ENCODE measurements around the gene MAP3K7CL. TPM values are rescaled to one million over a fixed set of nuclear protein-coding genes. Genes with fewer than 3 reads are reported as not detected.

Gene MAP3K7CL
- total RNA-seq, 1 donor from 2014 or later = 37.6 TPM

- no peaks in the 10 kb centered on the region for H3K9me3 ChIP-seq (ENCODE audit: control insufficient read depth in 3 of 3, low read length in 3 of 3)
- peaks cover 4 to 18% (median 13%) of the 10 kb centered on the region in 3 donors for H3K4me1 ChIP-seq (ENCODE audit: control insufficient read depth in 3 of 3, insufficient read depth in 3 of 3, low read length in 3 of 3)
- no peak overlapping the region for H3K4me3 ChIP-seq (ENCODE audit: low read length in 3 of 3)
Measured at GRCh38 chr21:29102791-29103257, 27.6 kb upstream of the MAP3K7CL start.

GRCh38 chr21:29104239-29104708, 26.2 kb upstream of the MAP3K7CL start:
- Histone ChIP-seq H3K36me3 (ENCODE audit: control insufficient read depth in 3 of 3, insufficient read depth in 3 of 3, low read length in 3 of 3) (no peaks in the 10 kb centered on the region), H3K9ac (ENCODE audit: low read depth in 1 of 3, low read length in 3 of 3) (peak overlapping the region in 1 of 3 donors; percentile 10), H3K4me3 (ENCODE audit: low read length in 3 of 3) (peak overlapping the region in 1 of 3 donors; percentile 15), H3K27ac (ENCODE audit: low read depth, low read length) (peak overlapping the region; percentile 42), H3K27me3 (ENCODE audit: control insufficient read depth in 3 of 3, insufficient read depth in 3 of 3, low read length in 3 of 3) (no peaks in the 10 kb centered on the region), H3K4me1 (ENCODE audit: control insufficient read depth in 3 of 3, insufficient read depth in 3 of 3, low read length in 3 of 3) (peaks cover 4 to 18% (median 13%) of the 10 kb centered on the region in 3 donors), H3K9me3 (ENCODE audit: control insufficient read depth in 3 of 3, low read length in 3 of 3) (no peaks in the 10 kb centered on the region)

More at GRCh38 chr21:29102791-29103257, 27.6 kb upstream of the MAP3K7CL start:
- H3K9ac ChIP-seq (ENCODE audit: low read depth in 1 of 3, low read length in 3 of 3) = no peak overlapping the region
- no peak overlapping the region for H3K27ac ChIP-seq (ENCODE audit: low read depth, low read length)
- no peaks in the 10 kb centered on the region for H3K36me3 ChIP-seq (ENCODE audit: control insufficient read depth in 3 of 3, insufficient read depth in 3 of 3, low read length in 3 of 3)
- no peaks in the 10 kb centered on the region for H3K27me3 ChIP-seq (ENCODE audit: control insufficient read depth in 3 of 3, insufficient read depth in 3 of 3, low read length in 3 of 3)

DNA sequence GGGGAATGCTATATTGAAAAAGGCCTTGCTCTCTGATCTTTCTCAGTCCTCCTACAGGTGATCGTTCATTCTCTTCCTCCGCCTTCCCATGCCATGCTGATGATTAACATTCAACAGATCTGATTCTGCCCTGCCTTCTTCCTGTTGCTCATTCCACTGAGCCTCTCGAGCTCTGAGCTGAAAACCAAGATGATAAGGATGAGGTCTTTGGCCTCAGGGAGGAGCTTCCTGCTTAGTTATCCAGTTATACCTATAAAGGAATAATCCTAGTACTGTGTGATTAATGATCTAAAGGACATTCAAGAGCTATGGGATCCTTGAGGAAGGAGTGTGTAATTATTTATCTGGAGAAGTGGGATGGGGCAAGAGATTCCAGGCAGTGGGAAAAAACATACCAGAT, 25.2 kb upstream of the MAP3K7CL start:
- Histone ChIP-seq H3K4me3 (ENCODE audit: low read length in 3 of 3) (no peak overlapping the region), H3K9ac (ENCODE audit: low read depth in 1 of 3, low read length in 3 of 3) (no peak overlapping the region), H3K4me1 (ENCODE audit: control insufficient read depth in 3 of 3, insufficient read depth in 3 of 3, low read length in 3 of 3) (peaks cover 4 to 18% (median 13%) of the 10 kb centered on the region in 3 donors), H3K27me3 (ENCODE audit: control insufficient read depth in 3 of 3, insufficient read depth in 3 of 3, low read length in 3 of 3) (no peaks in the 10 kb centered on the region), H3K27ac (ENCODE audit: low read depth, low read length) (no peak overlapping the region), H3K36me3 (ENCODE audit: control insufficient read depth in 3 of 3, insufficient read depth in 3 of 3, low read length in 3 of 3) (no peaks in the 10 kb centered on the region), H3K9me3 (ENCODE audit: control insufficient read depth in 3 of 3, low read length in 3 of 3) (no peaks in the 10 kb centered on the region)

- H3K36me3 ChIP-seq (ENCODE audit: control insufficient read depth in 3 of 3, insufficient read depth in 3 of 3, low read length in 3 of 3) = no peaks in the 10 kb centered on the region
- no peak overlapping the region for H3K27ac ChIP-seq (ENCODE audit: low read depth, low read length)
Measured at GRCh38 chr21:29114765-29115500, 15.5 kb upstream of the MAP3K7CL start.

GRCh38 chr21:29115899-29116298, 14.5 kb upstream of the MAP3K7CL start:
- H3K36me3 ChIP-seq (ENCODE audit: control insufficient read depth in 3 of 3, insufficient read depth in 3 of 3, low read length in 3 of 3) = no peaks in the 10 kb centered on the region
- no peak overlapping the region for H3K27ac ChIP-seq (ENCODE audit: low read depth, low read length)
- no peaks in the 10 kb centered on the region for H3K27me3 ChIP-seq (ENCODE audit: control insufficient read depth in 3 of 3, insufficient read depth in 3 of 3, low read length in 3 of 3)
- H3K9ac ChIP-seq (ENCODE audit: low read depth in 1 of 3, low read length in 3 of 3) = no peak overlapping the region
- H3K9me3 ChIP-seq (ENCODE audit: control insufficient read depth in 3 of 3, low read length in 3 of 3) = no peaks in the 10 kb centered on the region
- peaks cover 0 to 4% (median 0%) of the 10 kb centered on the region in 3 donors for H3K4me1 ChIP-seq (ENCODE audit: control insufficient read depth in 3 of 3, insufficient read depth in 3 of 3, low read length in 3 of 3)
- no peak overlapping the region for H3K4me3 ChIP-seq (ENCODE audit: low read length in 3 of 3)

More at GRCh38 chr21:29114765-29115500, 15.5 kb upstream of the MAP3K7CL start:
- no peaks in the 10 kb centered on the region for H3K27me3 ChIP-seq (ENCODE audit: control insufficient read depth in 3 of 3, insufficient read depth in 3 of 3, low read length in 3 of 3)
- no peak overlapping the region for H3K9ac ChIP-seq (ENCODE audit: low read depth in 1 of 3, low read length in 3 of 3)
- no peak overlapping the region for H3K4me3 ChIP-seq (ENCODE audit: low read length in 3 of 3)
- peaks cover 0 to 4% (median 0%) of the 10 kb centered on the region in 3 donors for H3K4me1 ChIP-seq (ENCODE audit: control insufficient read depth in 3 of 3, insufficient read depth in 3 of 3, low read length in 3 of 3)
- H3K9me3 ChIP-seq (ENCODE audit: control insufficient read depth in 3 of 3, low read length in 3 of 3) = no peaks in the 10 kb centered on the region

DNA sequence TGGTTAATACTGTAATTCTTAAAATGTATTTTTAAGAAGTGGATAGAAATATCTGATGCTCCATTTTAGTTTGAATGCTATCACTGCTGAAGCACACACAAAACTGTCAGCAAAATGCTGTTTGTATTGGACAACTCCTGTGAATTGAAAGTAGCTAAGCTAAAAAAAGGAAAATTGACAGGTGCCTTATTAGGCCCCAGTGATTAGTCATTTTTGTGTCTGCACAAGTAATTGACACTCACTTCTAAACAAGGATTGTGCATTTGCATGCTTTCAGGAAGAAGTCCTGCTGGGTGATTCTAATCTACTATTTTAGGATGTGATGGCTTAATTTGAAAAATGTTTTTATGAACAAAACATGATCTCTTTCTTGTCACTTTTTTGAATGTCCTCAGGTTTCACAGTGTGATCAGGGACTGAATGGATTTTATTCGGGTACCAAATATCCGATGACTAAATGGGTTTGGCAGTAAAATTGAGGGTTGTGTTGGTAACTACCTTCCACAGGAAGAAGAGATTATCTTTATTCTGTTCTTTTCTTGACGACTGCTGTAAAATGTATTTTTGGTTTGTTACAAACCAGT, 13.0 kb upstream of the MAP3K7CL start:
- Histone ChIP-seq H3K27me3 (ENCODE audit: control insufficient read depth in 3 of 3, insufficient read depth in 3 of 3, low read length in 3 of 3) (no peaks in the 10 kb centered on the region), H3K4me3 (ENCODE audit: low read length in 3 of 3) (no peak overlapping the region), H3K4me1 (ENCODE audit: control insufficient read depth in 3 of 3, insufficient read depth in 3 of 3, low read length in 3 of 3) (peaks cover 0 to 4% (median 0%) of the 10 kb centered on the region in 3 donors), H3K27ac (ENCODE audit: low read depth, low read length) (no peak overlapping the region), H3K36me3 (ENCODE audit: control insufficient read depth in 3 of 3, insufficient read depth in 3 of 3, low read length in 3 of 3) (no peaks in the 10 kb centered on the region), H3K9me3 (ENCODE audit: control insufficient read depth in 3 of 3, low read length in 3 of 3) (no peaks in the 10 kb centered on the region), H3K9ac (ENCODE audit: low read depth in 1 of 3, low read length in 3 of 3) (peak overlapping the region in 1 of 3 donors; percentile 21)

GRCh38 chr21:29121759-29122158, 8.7 kb upstream of the MAP3K7CL start:
- Histone ChIP-seq H3K4me3 (ENCODE audit: low read length in 3 of 3) (no peak overlapping the region), H3K27ac (ENCODE audit: low read depth, low read length) (no peak overlapping the region), H3K4me1 (ENCODE audit: control insufficient read depth in 3 of 3, insufficient read depth in 3 of 3, low read length in 3 of 3) (peaks cover 0 to 4% (median 0%) of the 10 kb centered on the region in 3 donors), H3K9me3 (ENCODE audit: control insufficient read depth in 3 of 3, low read length in 3 of 3) (no peaks in the 10 kb centered on the region), H3K27me3 (ENCODE audit: control insufficient read depth in 3 of 3, insufficient read depth in 3 of 3, low read length in 3 of 3) (no peaks in the 10 kb centered on the region), H3K36me3 (ENCODE audit: control insufficient read depth in 3 of 3, insufficient read depth in 3 of 3, low read length in 3 of 3) (no peaks in the 10 kb centered on the region), H3K9ac (ENCODE audit: low read depth in 1 of 3, low read length in 3 of 3) (no peak overlapping the region)

GRCh38 chr21:29124645-29125044, 5.8 kb upstream of the MAP3K7CL start:
- no peaks in the 10 kb centered on the region for H3K9me3 ChIP-seq (ENCODE audit: control insufficient read depth in 3 of 3, low read length in 3 of 3)
- H3K36me3 ChIP-seq (ENCODE audit: control insufficient read depth in 3 of 3, insufficient read depth in 3 of 3, low read length in 3 of 3) = no peaks in the 10 kb centered on the region
- H3K27me3 ChIP-seq (ENCODE audit: control insufficient read depth in 3 of 3, insufficient read depth in 3 of 3, low read length in 3 of 3) = no peaks in the 10 kb centered on the region
- H3K9ac ChIP-seq (ENCODE audit: low read depth in 1 of 3, low read length in 3 of 3) = no peak overlapping the region
- no peak overlapping the region for H3K27ac ChIP-seq (ENCODE audit: low read depth, low read length)
- H3K4me3 ChIP-seq (ENCODE audit: low read length in 3 of 3) = no peak overlapping the region
- H3K4me1 ChIP-seq (ENCODE audit: control insufficient read depth in 3 of 3, insufficient read depth in 3 of 3, low read length in 3 of 3) = no peaks in the 10 kb centered on the region

DNA sequence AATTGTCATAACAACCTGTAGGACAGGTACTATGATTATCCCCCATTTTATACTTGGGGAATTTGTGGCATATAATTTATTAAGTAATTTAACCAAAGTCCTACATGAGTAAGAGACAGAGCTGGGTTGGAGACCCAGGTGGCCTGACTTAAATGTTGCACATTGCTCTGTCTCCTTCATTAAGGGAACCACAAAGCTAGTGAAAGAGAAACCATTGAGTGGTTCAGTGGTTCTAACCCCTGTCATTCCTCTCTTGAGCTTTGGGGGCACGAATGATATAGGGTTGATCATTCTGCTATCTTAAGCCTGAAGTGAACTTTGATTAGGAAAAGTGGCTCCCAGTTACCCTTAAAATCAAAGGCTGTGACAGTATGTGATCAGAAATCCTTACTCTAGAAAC, 5.3 kb upstream of the MAP3K7CL start:
- H3K9me3 ChIP-seq (ENCODE audit: control insufficient read depth in 3 of 3, low read length in 3 of 3) = no peaks in the 10 kb centered on the region
- H3K4me1 ChIP-seq (ENCODE audit: control insufficient read depth in 3 of 3, insufficient read depth in 3 of 3, low read length in 3 of 3) = peaks cover 2 to 3% (median 2%) of the 10 kb centered on the region in 3 donors
- no peaks in the 10 kb centered on the region for H3K27me3 ChIP-seq (ENCODE audit: control insufficient read depth in 3 of 3, insufficient read depth in 3 of 3, low read length in 3 of 3)
- no peak overlapping the region for H3K4me3 ChIP-seq (ENCODE audit: low read length in 3 of 3)
- H3K36me3 ChIP-seq (ENCODE audit: control insufficient read depth in 3 of 3, insufficient read depth in 3 of 3, low read length in 3 of 3) = no peaks in the 10 kb centered on the region
- no peak overlapping the region for H3K9ac ChIP-seq (ENCODE audit: low read depth in 1 of 3, low read length in 3 of 3)
- no peak overlapping the region for H3K27ac ChIP-seq (ENCODE audit: low read depth, low read length)

DNA sequence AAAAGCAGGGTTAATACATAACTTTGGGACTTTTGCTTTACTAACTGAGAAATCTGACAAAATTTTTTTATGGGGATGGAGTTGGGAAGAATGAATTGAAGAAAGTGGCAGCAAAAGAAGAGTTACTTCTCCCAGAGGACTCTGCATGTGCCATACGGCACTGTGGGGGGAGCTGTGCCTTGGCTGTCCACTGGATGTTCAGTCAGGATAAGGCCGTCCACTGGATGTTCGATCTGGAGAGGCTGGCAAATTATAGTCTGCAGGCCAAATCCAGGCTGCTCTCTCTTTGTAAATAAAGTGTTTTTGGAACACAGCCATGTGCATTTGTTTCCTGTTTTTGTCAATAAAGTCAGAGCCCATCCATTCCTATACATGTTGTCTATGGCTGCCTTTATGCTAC, 4.5 kb upstream of the MAP3K7CL start:
- peaks cover 8 to 10% (median 10%) of the 10 kb centered on the region in 3 donors for H3K4me1 ChIP-seq (ENCODE audit: control insufficient read depth in 3 of 3, insufficient read depth in 3 of 3, low read length in 3 of 3)

More for the DNA sequence above, 4.5 kb upstream of the MAP3K7CL start:
- Histone ChIP-seq H3K9me3 (ENCODE audit: control insufficient read depth in 3 of 3, low read length in 3 of 3) (no peaks in the 10 kb centered on the region), H3K27ac (ENCODE audit: low read depth, low read length) (no peak overlapping the region), H3K27me3 (ENCODE audit: control insufficient read depth in 3 of 3, insufficient read depth in 3 of 3, low read length in 3 of 3) (no peaks in the 10 kb centered on the region), H3K4me3 (ENCODE audit: low read length in 3 of 3) (no peak overlapping the region), H3K9ac (ENCODE audit: low read depth in 1 of 3, low read length in 3 of 3) (no peak overlapping the region), H3K36me3 (ENCODE audit: control insufficient read depth in 3 of 3, insufficient read depth in 3 of 3, low read length in 3 of 3) (no peaks in the 10 kb centered on the region)
